ENCODE data around the gene CYTIP.

CYTIP gene

DNA sequence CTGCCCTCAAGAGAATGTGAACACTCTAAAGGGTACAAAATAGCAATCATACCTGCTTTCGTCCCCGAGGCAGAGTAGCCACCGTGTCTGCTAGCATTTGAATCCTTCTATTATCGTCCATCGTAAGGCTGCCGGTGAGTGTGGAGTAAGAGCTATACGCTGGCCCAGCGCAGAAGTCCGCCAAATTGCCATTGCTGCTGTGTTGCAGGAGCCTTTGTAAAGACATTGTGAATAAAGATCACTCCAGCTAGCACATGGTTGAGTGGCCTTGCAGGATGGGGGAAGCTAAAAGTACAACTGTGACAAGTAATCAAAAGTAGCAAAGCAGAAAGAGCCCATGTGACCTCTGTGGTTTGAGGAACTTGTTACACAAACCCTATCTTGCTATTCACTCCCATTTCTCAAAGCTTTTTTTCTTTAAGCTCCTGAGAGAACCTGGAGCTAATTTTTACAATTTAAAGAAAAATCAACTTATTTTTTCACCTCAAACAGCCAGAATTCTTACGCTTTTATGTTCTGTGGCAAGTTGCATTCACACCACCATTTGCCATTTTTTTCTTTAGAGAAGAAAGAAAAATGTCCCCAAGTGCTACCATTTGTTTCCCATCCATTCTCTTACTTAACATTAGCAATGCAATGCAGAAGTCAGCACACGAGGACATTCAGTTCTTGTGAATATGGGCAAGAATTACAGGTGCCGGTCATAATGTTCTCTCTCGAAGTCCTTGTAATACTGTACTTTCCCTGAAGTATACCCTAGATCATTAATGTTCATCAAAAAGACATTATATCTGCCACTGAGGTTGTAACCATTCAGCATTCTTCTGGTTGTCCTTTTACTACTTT lies at the start of gene CYTIP:
TSS of gene CYTIP (minus strand) at position 295 of the 846 bp plus-strand sequence. CDS start at position 226, 69 bp downstream.
- DNase-seq: no peak

DNA sequence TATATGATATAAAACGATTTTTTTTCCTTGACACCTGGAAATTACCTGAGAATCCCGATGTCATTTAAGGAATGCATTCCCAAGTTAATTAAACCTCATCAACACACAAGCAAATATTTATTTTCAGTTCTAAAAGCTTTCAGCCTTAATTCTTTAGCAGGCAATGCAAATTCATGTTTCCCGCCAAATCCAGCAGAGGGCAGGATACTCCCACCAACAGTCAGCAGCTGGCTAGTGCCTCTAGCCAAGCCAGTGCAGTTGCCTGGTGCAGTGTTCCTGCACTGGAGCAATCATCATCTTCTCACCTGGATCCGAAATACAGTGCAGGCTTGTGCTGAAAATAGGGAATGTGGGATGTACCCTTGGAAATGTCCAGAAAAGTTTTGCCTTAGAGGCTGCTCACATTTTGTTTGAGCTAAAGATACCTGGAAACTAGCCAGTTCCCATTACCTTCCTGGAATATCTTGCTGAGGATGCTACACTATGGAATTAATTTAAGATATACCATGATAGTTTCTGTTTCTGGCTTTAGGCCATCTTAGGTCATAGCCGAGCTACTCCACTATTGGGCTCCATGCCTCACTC lies 48.4 kb upstream of the CYTIP start:
- peak; percentile 58 for DNase-seq

DNA sequence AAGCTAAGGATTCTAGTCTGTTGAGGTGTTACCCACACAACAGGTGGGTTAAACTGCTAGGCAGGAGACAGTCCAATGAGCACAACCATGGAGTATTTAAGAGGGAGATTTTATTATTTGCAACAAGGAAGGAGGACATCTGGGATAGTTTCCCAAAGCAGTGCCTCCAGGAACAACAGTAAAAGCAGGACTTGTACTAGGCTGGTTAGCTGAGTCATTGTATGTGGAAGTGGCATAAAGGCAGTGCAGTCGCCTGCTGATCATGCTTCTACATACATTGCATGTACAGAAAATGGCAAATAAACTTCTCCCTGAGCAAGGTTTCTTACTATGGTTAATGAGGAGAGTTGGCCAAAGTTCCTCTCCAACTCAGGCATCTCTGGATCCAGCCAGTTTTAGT lies 46.1 kb upstream of the CYTIP start:
- DNase-seq: no peak

DNA sequence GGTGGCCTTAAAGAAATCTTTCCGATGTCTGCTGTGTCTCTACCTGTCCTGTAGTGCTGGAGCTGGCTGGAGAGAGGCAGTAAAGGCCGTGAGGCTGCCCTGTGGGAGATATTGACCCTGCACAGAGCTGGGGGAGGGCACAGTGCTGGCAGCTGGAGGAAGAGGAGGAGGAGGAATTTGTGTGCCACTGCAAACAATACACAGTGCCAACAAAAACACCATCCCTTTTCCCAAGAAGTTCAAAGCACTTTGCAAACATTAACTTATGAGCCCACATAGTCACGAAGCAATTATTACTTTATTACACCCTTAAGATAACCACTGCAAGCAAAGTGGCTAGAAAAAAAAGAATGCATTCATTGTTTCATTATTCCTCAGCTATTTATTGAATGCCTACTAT lies 45.0 kb upstream of the CYTIP start:
- no peak for DNase-seq

DNA sequence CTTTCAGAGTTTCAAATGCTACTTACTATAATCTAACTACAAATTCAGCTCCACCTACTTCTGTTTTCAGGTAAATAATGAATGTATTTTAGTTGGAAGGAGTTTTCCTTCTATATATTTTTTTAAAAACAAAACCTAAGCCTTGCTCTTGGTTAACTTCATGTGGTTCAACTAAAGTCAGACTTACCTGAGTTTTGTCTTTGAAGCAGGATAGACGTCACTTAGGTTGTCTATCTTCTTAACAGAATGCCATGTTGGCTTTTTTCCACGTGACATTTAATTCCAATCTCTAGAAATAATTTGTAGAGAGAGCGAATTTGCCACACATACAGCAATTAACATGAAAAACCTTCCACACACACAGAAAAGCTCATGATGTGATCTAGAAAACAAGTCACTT lies 43.9 kb upstream of the CYTIP start:
- no peak for DNase-seq

DNA sequence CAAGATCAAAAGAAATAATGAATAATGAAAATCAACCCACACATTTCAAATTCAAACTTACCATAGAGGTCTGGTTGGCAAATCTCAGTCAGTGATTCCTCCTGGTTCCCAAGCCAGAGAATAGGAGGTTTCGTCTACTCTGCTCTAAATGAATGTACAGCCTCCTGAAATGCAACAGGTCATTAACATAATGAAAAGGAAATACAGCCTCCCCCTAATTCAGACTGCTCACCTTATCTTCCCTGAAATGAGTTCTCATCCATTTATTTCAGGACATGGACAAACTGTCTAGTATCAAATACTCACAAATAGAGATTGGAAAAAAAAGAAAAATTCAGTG lies 43.4 kb upstream of the CYTIP start:
- DNase-seq: no peak

DNA sequence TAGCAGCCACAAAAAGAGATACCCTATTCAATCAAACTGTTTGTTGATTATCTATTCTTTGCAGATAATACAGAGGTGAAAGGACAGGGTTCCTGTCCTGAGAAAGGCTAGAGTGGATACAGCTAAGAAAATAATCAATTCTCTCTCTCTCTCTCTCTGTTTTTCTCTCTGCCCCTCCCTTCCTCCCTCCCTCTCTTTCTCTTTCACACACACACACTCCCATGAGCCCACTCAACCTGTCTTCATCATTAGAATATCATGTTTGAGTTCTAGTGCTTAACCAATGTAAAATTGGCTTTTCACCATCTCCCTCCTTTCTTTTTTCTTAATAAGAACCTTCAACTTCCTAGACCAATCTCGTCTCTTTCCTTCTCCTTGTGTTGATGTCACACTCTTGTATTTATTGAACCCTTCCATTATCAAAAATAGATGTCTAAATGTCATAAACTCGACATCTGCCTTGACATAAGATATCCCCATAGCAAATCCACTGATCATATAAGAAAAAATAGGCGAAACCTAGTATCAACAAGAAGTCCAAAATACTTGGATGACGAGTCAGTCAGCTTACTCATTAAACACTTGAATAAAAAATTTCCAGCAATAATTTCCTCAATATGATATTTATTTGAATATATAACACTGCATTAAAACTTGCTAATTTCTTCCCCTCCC lies 42.8 kb upstream of the CYTIP start:
- DNase-seq: no peak

DNA sequence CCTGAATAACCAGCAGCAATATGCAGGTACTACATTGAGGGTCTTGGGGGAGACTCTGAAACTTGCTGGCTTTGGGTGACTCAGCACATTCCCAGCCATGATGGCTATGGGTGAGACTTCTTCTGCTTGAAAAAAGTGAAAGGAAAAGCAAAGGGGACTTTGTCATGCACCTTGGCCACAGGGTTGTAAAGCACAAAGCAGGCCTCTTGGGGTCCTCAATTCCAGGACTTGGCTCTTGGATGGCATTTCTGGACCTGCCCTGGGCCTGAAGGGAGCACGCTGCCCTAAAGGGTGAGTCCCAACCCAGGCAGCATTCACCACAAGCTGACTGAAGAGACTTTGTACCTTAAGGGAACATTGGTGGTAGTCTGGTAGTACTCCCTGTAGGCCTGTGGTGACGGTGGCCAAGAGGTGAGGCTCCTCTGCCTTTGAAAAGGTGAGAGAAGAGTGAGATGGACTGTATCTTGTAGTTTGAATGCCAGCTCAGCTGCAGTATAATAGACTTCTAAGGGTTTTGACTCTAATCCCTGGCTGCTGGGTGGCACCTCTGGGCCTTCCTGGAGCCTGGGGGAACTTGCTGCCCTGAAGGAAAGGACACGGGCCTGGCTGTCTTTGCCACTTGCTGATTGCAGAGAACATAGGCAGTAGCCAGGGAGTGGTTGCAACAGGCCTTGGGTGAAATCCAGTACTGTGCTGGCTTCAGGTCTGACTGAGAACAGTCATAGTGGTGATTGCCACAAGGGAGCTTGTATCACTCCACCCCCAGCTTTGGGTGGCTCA lies 36.5 kb upstream of the CYTIP start:
- DNase-seq: no peak

DNA sequence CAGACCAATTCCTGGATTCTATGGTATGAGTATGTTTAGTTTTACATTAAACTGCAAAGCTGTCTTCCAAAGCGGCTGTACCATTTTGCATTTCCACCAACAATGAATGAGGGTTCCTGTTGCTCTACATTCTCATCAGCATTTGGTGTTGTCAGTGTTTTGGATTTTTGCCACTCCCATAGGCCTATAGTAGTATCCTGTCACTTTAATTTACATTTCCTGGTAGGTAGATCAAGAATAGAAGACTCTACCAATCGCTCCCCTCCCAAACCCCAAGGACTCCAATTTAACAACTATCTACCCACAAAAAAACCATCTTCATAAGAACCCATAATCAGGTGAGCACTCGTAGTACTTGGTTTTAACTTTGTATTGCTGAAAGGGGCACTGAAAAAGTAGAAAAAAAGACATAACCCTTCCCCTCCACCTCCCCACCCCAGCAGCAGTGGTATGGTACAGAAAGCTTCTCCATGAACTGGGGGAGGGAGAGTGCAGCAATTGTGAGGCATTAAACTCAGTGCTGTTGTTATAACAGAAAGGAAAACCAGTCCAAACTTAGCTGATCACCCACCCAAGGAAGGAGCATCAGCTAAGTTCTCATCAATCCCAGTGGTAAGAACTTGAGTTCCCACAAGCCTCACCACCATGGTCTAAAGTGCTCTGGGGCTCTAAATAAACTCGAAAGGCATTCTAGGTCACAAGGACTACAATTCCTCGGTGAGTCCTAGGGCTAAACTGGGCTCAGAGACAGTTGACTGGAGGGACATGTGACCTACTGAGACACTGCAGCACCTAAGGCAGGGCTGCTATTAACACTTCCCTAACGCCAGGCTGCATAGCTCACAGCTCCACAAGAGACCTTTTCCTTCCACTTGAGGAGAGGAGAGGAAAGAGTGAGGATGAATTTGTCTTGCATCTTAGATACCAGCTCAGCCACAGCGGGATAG lies 35.5 kb upstream of the CYTIP start:
- DNase-seq: no peak

DNA sequence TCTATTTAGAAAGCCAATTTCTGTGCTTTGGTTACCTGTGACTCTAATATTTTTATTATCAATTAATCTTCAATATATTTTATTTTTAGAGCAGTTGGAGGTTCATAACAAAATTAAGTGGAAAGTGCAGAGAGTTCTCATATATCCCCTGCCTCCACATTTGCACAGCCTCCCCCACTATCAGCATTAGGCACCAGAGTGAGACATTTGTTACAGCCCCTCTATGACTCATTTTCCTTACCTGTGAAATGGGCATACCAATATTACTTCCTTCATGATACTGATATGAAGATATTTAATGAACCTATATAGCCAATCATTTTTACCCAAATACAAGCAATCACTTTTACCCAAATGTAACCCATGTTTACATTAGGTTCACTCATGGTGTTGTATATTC lies 34.0 kb upstream of the CYTIP start:
- DNase-seq: no peak

DNA sequence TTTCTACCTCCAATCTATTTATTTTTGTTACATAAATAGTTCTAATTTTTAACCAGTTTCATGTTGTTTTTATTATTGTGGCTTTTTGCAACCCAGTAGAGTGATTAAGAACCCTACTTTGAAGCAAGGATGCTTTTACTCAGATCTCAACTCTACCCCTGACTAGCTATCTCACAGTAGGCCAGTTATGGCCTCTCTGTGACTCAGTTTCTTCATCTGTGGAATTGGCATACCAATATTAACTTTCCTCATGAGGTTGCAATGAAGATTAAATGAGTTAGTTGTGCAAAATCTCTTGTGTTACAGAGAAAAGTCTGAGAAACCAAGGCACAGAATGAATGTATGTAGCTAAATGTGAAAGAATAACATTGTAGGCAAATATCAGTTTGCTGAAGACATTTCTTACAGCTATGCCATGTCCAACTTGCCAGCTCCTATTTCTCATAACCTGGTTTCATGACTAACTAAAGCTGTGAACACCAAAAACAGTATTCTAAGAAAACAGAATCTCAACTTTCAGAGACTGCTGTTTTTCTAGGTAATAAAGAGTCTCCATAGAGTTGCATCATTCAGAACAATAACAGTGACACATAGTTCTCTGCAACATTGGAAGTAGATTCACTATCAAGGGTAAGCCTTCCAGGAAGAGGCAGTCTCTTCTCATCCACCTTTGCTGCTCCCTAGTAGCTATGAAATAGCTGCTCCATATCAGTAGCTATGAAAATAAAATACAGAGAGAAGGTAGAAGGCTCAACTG lies 33.2 kb upstream of the CYTIP start:
- DNase-seq: no peak

DNA sequence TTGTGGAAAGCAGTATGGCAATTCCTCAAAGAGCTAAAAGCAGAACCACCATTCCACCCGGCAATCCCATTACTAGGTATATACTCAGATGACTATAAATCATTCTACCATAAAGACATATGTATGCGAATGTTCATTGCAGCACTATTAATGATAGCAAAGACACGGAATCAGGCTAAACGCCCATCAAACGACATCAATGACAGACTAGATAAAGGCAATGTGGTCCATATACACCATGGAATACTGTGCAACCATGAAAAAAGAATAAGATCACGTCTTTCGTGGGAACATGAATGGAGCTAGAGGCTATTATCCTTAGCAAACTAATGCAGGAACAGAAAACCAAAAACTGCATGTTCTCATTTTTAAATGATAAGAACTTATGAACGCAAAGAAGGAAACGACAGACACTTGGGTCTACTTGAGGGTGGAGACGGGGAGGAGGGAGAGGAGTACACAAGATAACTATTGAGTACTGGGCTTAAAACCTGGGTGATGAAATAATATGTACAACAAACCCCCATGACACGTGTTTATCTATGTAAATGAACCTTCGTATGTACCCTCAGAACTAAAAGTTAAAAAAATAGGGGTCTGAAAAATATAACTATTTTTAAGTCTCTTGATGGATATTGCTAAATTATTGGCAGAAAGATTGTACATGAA lies 32.0 kb upstream of the CYTIP start:
- DNase-seq: no peak

DNA sequence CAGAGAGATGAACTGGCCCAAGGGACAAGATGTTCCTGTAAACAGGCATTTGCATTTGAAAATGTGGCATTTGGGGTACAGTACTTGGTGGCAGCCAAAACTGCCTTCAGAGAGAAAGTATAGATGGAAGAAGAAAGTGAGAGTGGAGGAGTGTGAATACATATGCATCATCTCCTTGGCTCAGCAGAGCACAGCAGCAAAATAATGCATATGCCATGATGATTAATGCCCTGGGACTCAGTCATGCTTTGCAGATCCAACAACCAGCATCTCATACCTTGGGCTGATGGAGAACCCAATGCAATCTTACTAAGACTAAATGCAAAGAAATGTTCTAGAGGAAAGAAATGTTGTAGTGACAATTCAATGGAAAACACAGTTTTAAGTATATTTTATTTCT lies 29.7 kb upstream of the CYTIP start:
- no peak for DNase-seq

DNA sequence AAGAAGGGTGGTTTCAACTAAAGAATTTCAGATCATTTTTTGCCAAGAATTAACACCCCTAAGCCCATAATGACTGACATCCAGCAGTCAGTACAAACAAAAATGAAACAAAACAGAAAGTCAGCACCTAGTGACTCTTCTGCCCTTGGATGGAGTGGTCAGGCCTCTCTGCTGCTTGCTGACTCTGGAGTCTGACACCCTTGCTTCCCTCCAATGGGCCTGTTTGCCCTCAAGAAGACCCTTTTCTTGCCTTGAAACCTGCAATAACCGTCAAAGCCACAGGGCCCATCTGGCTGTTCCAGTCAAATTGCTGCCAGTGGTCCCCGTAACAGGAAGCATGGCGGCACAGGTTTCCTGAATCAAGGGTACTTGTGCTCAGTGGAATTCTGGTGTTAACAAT lies 27.2 kb upstream of the CYTIP start:
- DNase-seq: no peak

DNA sequence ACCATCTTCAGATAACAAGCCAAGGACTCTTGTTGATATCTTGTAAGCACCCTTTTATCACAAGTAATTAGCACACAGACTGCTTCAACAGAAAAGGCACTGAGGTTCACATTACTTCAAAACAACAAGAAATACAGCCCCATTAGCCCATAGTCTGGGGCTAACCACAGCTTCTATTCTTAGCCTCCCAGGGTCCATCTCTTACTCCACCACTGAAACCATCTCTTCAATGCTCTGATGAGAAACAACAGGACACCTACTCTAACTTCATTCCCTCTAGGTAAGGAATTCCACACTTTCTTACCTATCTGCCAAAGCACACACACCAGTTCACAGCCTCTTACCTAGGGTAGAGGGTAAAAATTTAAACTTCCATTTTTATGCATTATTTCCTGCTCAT lies 26.4 kb upstream of the CYTIP start:
- no peak for DNase-seq

DNA sequence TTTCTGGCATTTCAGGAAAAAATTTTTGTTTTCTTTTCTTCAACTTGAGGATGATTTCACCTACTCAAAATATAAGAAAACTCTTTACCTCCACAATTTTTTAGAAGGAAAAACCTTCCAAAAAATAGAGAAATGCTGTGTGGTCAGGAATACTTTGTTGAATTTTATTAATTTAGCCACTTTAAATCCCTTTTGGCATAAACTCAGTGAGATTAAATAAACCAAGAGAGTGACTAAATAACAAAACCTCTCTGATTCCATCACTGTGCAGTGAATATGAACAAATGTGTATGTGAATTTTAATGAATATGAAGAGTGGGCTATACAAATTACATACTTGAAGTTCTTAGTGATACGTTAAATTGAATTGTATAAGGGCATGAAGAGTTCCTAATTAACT lies 25.8 kb upstream of the CYTIP start:
- DNase-seq: no peak

DNA sequence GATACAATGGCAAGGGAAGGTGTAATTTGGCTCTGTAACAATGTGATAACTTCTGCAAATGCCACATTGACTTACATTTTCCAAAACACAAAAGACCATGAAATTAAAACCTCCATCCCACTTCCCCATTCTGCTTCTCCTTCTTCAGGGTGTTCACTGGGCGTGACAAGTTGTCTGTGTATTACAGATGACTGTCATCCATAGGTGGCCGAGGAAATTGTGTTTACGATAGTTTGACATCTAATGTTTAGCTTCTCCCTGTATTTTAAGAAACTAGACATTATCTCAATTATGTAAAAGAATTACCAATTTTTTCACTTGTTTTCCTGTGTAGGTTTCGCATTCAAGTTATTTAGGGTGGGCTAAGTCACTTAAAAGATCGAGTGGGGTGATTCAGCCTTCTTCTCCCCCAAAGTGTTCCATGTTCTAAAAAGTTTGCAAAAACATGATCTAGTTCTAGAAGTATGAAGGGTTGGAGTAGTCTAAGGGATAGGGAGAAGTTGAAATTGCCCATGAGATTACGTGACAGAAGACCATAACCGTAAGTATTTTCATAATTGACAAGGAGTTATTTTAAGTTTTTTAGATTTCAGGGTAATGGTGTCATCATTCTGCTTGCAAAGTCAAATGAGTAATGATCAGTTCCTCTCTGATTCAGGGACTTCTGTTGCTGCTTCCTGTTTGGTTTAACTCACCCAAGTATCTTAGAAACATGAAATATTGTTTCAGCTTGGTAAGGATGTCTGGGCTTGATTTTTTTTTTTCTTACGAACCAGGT lies 25.2 kb upstream of the CYTIP start:
- DNase-seq: no peak

DNA sequence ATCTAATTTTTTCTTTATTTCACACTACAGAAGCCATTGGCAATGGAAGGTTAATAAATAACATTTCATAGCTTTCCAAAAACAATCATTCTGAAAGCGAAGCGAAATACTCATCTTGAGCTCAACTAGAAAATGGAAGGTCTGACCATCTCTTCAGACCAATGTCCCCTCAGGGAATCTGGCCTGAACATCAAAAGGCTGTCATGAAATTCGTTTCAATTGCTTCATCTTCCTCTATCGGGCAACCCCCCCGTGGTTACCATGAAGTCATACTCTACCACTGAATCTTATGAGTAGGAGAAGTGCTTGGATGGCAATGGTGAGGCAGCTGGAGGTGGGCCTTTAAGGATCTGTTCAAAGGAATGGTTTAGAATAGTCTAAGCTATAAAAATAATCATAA lies 22.9 kb upstream of the CYTIP start:
- DNase-seq: no peak

DNA sequence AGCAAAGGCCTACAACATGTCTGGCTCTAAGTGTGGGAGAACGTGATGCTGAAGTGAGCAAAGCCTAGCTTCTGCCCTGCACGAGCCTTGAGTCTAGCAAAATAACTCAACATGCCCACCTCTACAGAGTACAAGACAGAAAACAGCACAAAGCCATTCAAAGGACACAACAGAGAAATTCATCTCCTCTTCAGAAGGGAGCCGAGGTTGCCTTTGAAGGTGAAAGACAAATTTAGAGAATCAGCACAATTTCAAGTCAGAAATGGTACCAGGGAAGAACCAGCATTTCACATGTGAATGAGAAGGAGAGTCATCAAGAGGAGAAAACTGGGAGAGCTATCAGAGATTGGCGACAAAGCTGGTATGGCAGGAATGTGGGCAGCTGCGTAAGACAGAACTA lies 21.7 kb upstream of the CYTIP start:
- no peak for DNase-seq

DNA sequence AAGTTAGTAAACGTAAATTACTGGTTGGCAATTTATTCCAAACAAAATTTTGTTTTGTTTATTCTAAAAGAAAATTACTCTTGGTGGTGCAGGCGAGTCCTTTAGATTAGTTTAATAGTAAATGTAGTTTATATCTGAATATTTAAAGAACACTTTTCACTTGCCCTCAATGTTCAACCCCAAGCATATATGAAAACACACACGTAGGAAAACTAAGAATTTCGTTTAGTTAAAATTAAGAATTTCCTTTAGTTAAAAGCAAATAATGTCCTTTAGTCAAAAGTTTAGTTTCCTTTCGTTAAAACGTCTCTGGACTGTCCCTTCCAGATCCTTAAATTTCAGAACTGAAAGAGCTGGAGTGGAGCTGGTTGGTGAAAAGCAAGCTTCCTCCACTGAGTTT lies 19.1 kb upstream of the CYTIP start:
- DNase-seq: no peak
